ENCODE data around the gene SERPINB1. TPM values are rescaled to one million over a fixed set of nuclear protein-coding genes. Genes with fewer than 3 reads are reported as not detected.

SERPINB1 gene
- total RNA-seq, 1 experiment from 2014 or later, result 247 TPM

DNA sequence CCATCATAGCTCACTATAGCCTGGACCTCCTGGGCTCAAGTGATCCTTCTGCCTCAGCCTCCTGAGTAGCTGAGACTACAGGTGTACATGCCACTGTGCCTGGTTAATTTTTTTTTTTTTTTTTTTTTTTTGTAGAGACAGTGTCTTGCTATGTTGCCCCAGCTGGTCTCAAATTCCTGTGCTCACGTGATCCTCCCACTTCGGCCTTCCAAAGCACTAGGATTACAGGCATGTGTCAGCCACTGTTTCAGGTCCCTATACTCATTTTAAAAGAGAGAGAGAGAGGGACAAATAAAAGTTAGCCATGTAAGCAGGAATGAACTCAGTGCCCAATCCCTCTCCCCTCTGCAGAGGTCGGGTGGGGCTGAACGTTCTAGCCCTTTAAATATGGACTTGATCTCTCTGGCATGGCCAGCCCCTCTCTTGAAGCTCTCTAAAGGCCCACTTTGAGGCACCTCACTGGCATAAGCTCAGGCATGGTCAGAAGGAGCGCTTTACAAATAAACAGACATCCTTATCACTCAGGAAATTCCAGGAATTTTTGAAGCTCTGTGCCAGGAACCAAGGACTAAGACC lies 9.0 kb upstream of the SERPINB1 start:
- peak; percentile 58 for DNase-seq (ENCODE audit: extremely low read depth, low read depth)

- DNase-seq (ENCODE audit: extremely low read depth, low read depth), result no peak
Observed at GRCh38 chr6:2848851-2849250, 7.2 kb upstream of the SERPINB1 start.

DNA sequence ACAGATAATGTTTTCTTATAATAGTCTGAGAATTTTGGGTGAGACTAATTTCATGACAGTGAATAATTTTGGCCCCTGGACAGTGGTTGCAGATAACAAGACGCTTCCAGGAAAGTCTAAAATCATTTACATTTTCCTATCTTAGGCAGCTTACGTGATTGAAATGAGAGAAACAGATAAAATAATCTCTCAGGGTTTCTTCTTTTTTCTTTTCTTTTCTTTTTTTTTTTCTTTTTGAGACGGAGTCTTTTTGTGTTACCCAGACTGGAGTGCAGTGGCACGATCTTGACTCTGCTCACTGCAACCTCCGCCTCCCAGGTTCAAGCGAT lies 4.2 kb upstream of the SERPINB1 start:
- no peak for DNase-seq (ENCODE audit: extremely low read depth, low read depth)

DNA sequence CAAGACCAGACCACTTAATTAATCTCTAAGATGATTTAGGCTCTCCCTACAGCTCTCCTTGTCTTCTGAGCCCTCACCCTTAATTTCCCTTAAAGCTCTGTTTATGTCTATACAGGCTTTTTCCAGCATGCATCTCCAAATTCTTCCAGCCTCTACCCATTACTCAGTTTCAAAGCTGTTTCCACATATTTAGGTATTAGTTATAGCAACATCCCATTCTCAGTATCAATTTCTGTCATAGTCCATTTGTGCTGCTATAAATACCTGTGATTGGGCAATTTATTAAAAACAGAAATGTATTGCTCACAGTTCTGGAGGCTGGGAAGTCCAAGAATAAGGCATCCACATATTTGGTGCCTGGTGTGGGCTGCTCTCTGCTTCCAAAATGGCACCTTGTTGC lies 2.3 kb upstream of the SERPINB1 start:
- no peak for DNase-seq (ENCODE audit: extremely low read depth, low read depth)

DNA sequence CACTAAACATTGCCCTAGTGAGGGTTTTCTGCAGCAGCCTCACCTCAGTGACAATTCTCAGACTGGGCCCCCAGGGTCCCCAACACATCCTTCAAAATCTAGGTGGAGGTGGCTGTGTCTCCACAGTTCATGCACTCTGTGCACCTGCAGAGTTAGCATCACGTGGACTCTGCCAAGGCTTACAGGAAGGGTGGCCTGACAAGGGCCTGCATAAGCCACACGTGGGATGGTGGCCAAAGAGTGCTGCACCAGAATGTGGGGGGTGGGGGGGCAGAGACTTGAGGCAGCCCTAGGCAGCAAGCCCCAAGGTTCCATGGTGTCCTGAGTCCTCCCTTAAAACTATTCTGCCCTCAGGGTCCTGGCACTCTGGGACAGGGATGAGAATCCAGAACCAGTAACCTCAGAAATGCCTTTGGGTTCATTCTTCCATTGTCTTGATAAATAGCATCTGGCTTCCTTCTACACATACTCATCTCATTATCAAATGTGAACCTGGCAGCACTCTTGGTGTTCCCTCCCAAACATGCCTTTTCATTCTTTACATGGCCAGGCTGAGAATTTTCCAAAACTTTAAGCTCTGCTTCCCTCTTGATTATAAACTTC lies 1.6 kb upstream of the SERPINB1 start:
- DNase-seq (ENCODE audit: extremely low read depth, low read depth), result no peak

DNA sequence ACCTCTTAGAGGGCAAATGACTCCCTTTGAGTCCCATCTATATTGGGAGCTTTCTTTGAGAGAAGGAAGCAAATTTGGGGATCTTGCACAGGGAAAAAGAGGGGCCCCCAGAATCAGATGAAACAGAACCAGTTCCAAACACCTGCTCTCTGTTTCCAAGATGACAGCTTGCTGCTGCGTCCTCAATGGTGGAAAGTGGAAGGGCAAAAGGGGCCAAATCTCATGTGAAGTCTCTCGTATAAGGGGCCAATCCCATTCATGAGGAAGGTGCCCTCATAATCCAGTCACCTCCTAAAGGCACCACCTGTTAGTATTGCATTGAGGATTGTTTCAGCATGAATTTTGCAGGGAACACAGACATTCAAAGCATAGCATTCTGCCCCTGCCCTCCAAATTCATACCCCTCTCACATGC lies 483 bp upstream of the SERPINB1 start:
- DNase-seq (ENCODE audit: extremely low read depth, low read depth), result no peak

GRCh38 chr6:2840749-2841061 lies 958 bp downstream of the SERPINB1 start:
- no peak for DNase-seq (ENCODE audit: extremely low read depth, low read depth)

DNA sequence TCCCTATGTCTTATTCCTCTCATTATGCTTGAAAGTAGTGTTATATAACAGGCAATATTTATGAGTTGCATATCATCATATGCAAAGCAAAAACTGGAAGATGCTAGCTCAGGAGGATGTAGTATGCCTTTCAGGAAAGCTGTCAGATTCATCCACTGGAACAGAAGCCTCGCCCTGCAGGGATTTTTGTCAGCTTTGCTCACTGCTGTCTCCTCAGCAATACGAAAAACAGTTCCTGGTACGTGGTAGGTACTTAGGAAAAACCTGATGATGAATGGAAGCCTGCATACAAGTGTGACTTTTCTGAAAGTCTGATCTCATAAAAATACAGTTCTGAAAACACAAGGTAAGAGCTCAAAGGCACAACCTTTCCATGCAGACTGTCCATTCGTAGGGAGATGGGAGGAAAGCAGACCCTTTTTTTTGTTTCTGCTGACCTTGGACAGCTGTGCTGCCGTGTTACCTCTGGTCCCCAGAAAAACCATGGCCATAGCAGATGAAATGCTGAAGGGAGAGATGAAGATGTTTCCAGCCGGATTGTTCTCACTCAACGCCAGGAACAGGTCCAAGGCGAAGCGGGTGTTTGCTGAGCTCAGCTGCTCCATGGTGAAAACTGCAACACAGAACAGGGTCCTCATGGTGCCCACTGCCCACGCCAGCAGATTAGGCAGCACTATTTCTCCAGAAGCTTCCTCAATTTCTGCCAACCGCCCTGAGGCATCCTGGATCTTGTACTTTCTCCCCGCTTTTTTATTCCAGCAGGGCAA lies 1.5 kb downstream of the SERPINB1 start:
- no peak for DNase-seq (ENCODE audit: extremely low read depth, low read depth)

- no peak for DNase-seq (ENCODE audit: extremely low read depth, low read depth)
Observed at GRCh38 chr6:2839195-2839981, 2.3 kb downstream of the SERPINB1 start.

DNA sequence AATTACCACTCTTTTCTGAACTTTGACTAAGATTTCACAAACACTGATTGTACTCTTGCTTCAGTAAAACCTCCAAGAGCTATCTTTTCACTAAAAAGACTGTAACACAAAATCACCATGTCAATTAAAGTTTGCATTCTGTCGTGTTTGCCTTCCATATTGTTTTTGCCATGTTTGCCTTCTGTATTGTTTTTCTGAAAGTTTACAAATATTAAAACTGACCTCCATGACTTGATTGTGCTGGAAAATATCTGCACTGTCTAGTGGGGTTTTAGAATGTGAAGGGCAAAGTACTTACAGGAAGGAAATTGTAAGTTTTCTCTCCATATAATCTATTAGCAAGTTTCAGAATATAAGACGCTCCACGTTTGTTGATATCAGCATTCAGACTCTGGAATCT lies 3.4 kb downstream of the SERPINB1 start:
- DNase-seq (ENCODE audit: extremely low read depth, low read depth), result no peak

- DNase-seq (ENCODE audit: extremely low read depth, low read depth), result no peak
Observed at GRCh38 chr6:2834262-2834661, 7.4 kb downstream of the SERPINB1 start.

- DNase-seq (ENCODE audit: extremely low read depth, low read depth), result no peak
Observed at GRCh38 chr6:2831392-2831791, 10.3 kb downstream of the SERPINB1 start.

- DNase-seq (ENCODE audit: extremely low read depth, low read depth), result no peak
Observed at GRCh38 chr6:2830183-2830582, 11.5 kb downstream of the SERPINB1 start.

GRCh38 chr6:2829253-2829652 lies 12.4 kb downstream of the SERPINB1 start:
- DNase-seq (ENCODE audit: extremely low read depth, low read depth), result no peak

DNA sequence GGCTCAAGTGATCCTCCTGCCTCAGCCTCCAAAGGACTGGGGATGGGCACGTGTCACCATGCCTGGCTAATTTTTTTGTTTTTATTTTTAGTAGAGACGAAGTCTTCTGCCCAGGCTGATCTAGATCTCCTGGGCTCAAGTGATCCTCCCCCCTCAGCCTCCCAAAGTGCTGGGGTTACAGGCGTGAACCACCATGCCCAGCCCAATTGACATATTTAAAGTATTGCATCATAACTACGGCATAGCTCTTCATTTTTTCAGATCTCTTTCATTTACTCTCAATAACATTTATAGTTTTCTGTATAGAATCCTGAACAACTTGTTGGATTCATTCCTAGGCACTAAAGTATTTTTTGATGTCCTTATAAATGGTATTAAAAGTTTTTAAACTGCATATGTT lies 13.0 kb downstream of the SERPINB1 start:
- no peak for DNase-seq (ENCODE audit: extremely low read depth, low read depth)

GRCh38 chr6:2827142-2827541 lies 14.5 kb downstream of the SERPINB1 start:
- no peak for DNase-seq (ENCODE audit: extremely low read depth, low read depth)

GRCh38 chr6:2826131-2826530 lies 15.5 kb downstream of the SERPINB1 start:
- DNase-seq (ENCODE audit: extremely low read depth, low read depth), result no peak

DNA sequence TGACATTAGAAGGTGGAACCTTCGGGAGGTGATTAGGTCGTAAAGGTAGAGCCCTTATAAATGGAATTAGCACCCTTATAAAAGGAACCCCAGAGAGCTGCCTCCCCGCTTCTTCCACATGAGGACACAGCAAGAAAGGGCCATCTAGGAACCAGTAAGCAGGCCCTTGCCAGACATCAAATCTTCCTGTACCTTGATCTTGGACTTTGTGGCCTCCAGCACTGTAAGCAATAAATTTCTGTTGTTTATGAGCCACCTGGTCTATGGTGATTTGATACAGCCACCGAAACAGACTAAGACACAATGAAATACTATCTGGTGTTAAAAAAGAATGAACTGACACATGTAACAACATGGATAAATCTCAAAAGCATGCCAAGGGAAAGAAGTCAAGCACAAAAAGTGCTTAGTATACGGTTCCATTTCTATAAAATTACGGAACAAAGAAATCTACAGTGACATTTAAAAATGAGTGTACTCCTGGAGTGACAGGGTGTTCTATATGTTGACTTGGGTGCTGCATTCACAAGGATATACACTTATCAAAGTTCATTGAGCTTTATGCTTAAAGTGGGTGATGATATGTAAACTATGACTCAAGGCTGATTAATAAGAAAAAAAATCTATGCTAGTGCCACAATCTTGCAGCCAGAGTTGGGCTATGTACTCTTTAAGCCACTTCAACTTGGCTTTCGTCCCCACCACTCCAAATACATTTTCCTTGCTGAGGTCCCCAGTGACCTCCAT lies 18.4 kb downstream of the SERPINB1 start:
- no peak for DNase-seq (ENCODE audit: extremely low read depth, low read depth)

- no peak for DNase-seq (ENCODE audit: extremely low read depth, low read depth)
Observed at GRCh38 chr6:2821554-2821953, 20.1 kb downstream of the SERPINB1 start.

- DNase-seq (ENCODE audit: extremely low read depth, low read depth), result no peak
Observed at GRCh38 chr6:2820415-2820814, 21.2 kb downstream of the SERPINB1 start.

GRCh38 chr6:2819978-2820377 lies 21.7 kb downstream of the SERPINB1 start:
- DNase-seq (ENCODE audit: extremely low read depth, low read depth), result no peak

Measured in NCI-H460 (cell line).